Measurements from ENCODE around the gene PCBD2.

The PCBD2 gene

GRCh38 chr5:135004376-135004775 lies 99.4 kb downstream of the PCBD2 start:
- DNase-seq (ENCODE audit: low read depth) = no peak
- no peak overlapping the region for H3K4me3 ChIP-seq (ENCODE audit: low read depth, low read length)
- TF ChIP-seq CTCF (IDR thresholded peaks at IDR 0.05; ENCODE audit: low read depth, low read length) (no peak), POLR2A (IDR thresholded peaks at IDR 0.05; ENCODE audit: extremely low read depth, insufficient read length) (no peak), MYC (IDR thresholded peaks at IDR 0.05; ENCODE audit: low read depth, low read length) (no peak), MAX (IDR thresholded peaks at IDR 0.05; ENCODE audit: low read depth, low read length) (no peak)

DNA sequence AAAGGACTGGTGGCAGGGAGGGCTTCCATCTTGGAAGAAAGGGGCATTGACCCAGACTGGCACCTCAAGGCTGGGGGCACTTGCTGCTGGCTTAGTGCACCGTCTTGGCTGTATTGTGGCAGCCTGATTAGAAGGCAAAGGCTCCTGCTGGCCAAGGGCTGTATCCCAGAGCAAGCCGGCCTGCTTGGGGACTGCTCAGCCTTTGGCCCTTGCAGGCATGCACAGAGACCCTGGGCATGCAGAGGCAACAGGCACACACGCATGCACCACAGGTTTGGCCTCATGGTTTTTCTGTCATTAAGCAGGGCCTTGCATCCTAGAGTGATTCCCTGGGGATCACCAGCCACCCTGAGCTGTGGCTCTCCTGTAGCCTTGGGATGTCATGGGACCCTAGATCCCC lies 100.1 kb downstream of the PCBD2 start:
- no peak overlapping the region for H3K4me3 ChIP-seq (ENCODE audit: low read depth, low read length)
- DNase-seq (ENCODE audit: low read depth) = no peak
- TF ChIP-seq MAX (IDR thresholded peaks at IDR 0.05; ENCODE audit: low read depth, low read length) (no peak), POLR2A (IDR thresholded peaks at IDR 0.05; ENCODE audit: extremely low read depth, insufficient read length) (no peak), MYC (IDR thresholded peaks at IDR 0.05; ENCODE audit: low read depth, low read length) (no peak)

DNA sequence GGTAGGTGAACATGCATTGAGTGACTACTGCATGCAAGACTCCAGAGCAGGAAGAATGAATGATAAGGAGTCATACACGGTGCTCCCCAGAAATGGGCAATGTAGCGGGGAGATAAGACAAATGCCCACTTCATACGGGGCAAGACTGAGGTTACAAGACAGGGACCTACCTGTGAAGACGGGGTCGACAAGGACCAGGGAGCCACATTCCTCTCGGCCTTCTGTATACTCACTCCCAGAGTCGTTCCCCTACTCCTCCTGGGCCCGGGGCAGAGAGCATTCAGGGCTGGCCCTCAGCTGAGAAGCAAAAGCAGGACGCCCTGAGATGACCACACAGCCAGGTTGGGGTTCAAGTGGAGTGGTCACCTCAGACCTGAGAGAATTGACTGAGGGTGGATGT lies 102.4 kb downstream of the PCBD2 start:
- no peak overlapping the region for H3K4me3 ChIP-seq (ENCODE audit: low read depth, low read length)
- DNase-seq (ENCODE audit: low read depth) = no peak
- TF ChIP-seq MYC (IDR thresholded peaks at IDR 0.05; ENCODE audit: low read depth, low read length) = no peak
- no peak for TF ChIP-seq POLR2A (IDR thresholded peaks at IDR 0.05; ENCODE audit: extremely low read depth, insufficient read length)
- TF ChIP-seq CTCF (IDR thresholded peaks at IDR 0.05; ENCODE audit: low read depth, low read length) = no peak
- no peak for TF ChIP-seq MAX (IDR thresholded peaks at IDR 0.05; ENCODE audit: low read depth, low read length)

DNA sequence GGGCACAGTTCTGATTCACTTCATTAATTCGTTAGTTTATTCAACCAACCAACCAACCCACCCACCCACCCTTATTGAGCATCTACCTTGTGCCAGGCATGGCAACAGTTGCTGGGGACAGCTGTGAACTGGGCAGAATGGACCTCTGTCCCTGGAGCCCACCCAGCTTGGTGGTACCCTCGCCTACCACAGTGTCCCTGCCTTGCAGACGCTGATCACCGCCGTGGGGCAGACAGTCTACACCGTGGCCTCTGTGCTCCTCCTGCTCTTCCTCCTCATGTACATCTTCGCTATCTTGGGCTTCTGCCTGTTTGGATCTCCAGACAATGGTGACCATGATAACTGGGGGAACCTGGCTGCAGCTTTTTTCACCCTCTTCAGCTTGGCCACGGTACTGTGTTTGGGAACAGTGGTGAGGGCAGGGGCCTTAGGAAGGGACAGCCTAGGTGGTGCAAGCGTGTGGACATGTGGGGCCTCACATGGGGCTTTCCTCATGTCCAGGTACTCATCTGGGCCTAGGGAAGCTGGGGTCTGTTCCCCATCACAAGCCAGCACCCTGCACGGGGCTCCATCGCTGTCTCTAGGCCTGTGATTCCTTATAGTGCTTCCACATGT lies 102.9 kb downstream of the PCBD2 start:
- TF ChIP-seq POLR2A (IDR thresholded peaks at IDR 0.05; ENCODE audit: extremely low read depth, insufficient read length) (no peak), MAX (IDR thresholded peaks at IDR 0.05; ENCODE audit: low read depth, low read length) (no peak), MYC (IDR thresholded peaks at IDR 0.05; ENCODE audit: low read depth, low read length) (no peak), CTCF (IDR thresholded peaks at IDR 0.05; ENCODE audit: low read depth, low read length) (no peak)
- no peak overlapping the region for H3K4me3 ChIP-seq (ENCODE audit: low read depth, low read length)
- no peak for DNase-seq (ENCODE audit: low read depth)

DNA sequence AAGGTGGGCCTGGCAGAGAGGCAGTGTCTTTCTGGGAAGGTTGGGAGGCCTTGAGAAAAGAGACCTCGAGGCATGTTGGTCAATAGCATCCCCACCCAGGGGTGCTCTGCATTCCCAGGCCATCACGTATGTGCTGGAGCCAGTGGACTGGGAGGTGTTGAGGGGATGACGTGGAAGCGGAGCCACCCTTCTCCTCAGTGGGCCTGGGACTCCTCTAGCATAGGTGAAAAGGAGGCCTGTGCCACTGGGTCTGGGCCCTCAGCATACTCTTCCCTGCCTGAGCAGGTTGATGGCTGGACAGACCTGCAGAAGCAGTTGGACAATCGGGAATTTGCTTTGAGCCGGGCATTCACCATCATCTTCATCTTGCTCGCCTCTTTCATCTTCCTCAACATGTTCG lies 103.6 kb downstream of the PCBD2 start:
- TF ChIP-seq MYC (IDR thresholded peaks at IDR 0.05; ENCODE audit: low read depth, low read length) (no peak), POLR2A (IDR thresholded peaks at IDR 0.05; ENCODE audit: extremely low read depth, insufficient read length) (no peak), MAX (IDR thresholded peaks at IDR 0.05; ENCODE audit: low read depth, low read length) (no peak), CTCF (IDR thresholded peaks at IDR 0.05; ENCODE audit: low read depth, low read length) (no peak)
- H3K4me3 ChIP-seq (ENCODE audit: low read depth, low read length) = no peak overlapping the region

GRCh38 chr5:135008981-135009735 lies 104.2 kb downstream of the PCBD2 start:
- no peak overlapping the region for H3K4me3 ChIP-seq (ENCODE audit: low read depth, low read length)
- no peak for TF ChIP-seq MYC (IDR thresholded peaks at IDR 0.05; ENCODE audit: low read depth, low read length)
- TF ChIP-seq MAX (IDR thresholded peaks at IDR 0.05; ENCODE audit: low read depth, low read length) = no peak
- no peak for TF ChIP-seq POLR2A (IDR thresholded peaks at IDR 0.05; ENCODE audit: extremely low read depth, insufficient read length)
- no peak for TF ChIP-seq CTCF (IDR thresholded peaks at IDR 0.05; ENCODE audit: low read depth, low read length)
- DNase-seq (ENCODE audit: low read depth) = no peak

More for the DNA sequence above, 103.6 kb downstream of the PCBD2 start:
- DNase-seq (ENCODE audit: low read depth) = no peak

All from NB4 (cell line).